MCF 10A (cell line): ENCODE results near the gene ZNF35. TPM values are rescaled to one million over a fixed set of nuclear protein-coding genes. Genes with fewer than 3 reads are reported as not detected.

Source experiments
- BruUV-seq: library from RNA; stranded (reverse); fragments of 400-500 nt; replicated peaks from 2 replicates; lab custom pipeline; 2021; lab: Mats Ljungman, UMichigan
- CTCF ChIA-PET: fragments of 300-600 bp; sonication (Branson Sonifier 250); formaldehyde crosslinking; extraction: SDS; loops from one replicate; lab custom pipeline; 2021; ENCODE audit warnings: antibody characterized with exemption, inconsistent platforms; lab: Yijun Ruan, JAX
- POLR2A ChIA-PET: fragments of 300-600, 350-650 bp; sonication (Branson Sonifier 250); formaldehyde crosslinking; extraction: SDS; loops from one replicate; lab custom pipeline; 2020; ENCODE audit warnings: antibody characterized with exemption, inconsistent platforms; lab: Yijun Ruan, JAX
- DNase-seq: peaks from one replicate; pipeline ENCODE4 v3.0.0-alpha.2; 2018; ENCODE audit not compliant: unreplicated experiment
- H3K27ac Mint-ChIP-seq: one replicate; pipeline ENCODE4 v1.8.0; 2022; ENCODE audit warnings: mild to moderate bottlenecking, low read depth, mixed read lengths; ENCODE audit not compliant: unreplicated experiment
- H3K27me3 Mint-ChIP-seq: one replicate; pipeline ENCODE4 v1.8.0; 2022; ENCODE audit warnings: mixed read lengths; ENCODE audit not compliant: insufficient read depth, unreplicated experiment
- H3K36me3 Mint-ChIP-seq: one replicate; pipeline ENCODE4 v1.8.0; 2022; ENCODE audit warnings: mild to moderate bottlenecking, moderate library complexity, mixed read lengths; ENCODE audit not compliant: insufficient read depth, unreplicated experiment
- H3K4me1 Mint-ChIP-seq: one replicate; pipeline ENCODE4 v1.8.0; 2022; ENCODE audit warnings: mixed read lengths; ENCODE audit not compliant: insufficient read depth, unreplicated experiment
- H3K4me3 Mint-ChIP-seq: one replicate; pipeline ENCODE4 v1.8.0; 2022; ENCODE audit warnings: mild to moderate bottlenecking, moderate library complexity, mixed read lengths; ENCODE audit not compliant: unreplicated experiment
- H3K9me3 Mint-ChIP-seq: one replicate; pipeline ENCODE4 v1.8.0; 2022; ENCODE audit warnings: mixed read lengths; ENCODE audit not compliant: unreplicated experiment
- intact Hi-C: fragments of 100-400 bp; cut with micrococcal nuclease; formaldehyde crosslinking; loops from 2 replicates; pipeline ENCODE4 v1.14.1; 2022
- total RNA-seq: library from RNA; stranded (reverse); gene quantifications from 2 replicates; pipeline ENCODE4 v1.2.3, GENCODE V29; 2022
- TF ChIP-seq, protein P1 (sequence below): fragments of 200-600 bp; IDR thresholded peaks from one replicate; pipeline ENCODE4 v1.8.0; 2022; ENCODE audit warnings: antibody characterized with exemption, mild to moderate bottlenecking; ENCODE audit not compliant: unreplicated experiment

The ZNF35 gene
- total RNA-seq, 1 experiment from 2014 or later = 9.9 TPM

DNA sequence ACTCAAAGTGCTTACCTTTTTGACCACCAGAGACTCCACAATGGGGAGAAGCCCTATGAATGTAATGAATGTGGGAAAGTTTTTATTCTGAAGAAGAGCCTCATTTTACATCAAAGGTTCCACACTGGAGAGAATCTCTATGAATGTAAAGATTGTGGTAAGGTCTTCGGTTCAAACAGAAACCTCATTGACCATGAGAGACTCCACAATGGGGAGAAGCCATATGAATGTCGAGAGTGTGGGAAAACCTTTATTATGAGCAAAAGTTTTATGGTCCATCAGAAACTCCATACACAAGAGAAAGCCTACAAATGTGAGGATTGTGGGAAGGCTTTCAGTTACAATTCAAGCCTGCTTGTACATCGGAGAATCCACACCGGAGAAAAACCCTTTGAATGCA, 5.5 kb upstream of the ZNF35 start:
- no peak overlapping the region for H3K4me3 Mint-ChIP-seq
- no peaks in the 10 kb centered on the region for H3K27me3 Mint-ChIP-seq
- TF ChIP-seq, protein P1, sequence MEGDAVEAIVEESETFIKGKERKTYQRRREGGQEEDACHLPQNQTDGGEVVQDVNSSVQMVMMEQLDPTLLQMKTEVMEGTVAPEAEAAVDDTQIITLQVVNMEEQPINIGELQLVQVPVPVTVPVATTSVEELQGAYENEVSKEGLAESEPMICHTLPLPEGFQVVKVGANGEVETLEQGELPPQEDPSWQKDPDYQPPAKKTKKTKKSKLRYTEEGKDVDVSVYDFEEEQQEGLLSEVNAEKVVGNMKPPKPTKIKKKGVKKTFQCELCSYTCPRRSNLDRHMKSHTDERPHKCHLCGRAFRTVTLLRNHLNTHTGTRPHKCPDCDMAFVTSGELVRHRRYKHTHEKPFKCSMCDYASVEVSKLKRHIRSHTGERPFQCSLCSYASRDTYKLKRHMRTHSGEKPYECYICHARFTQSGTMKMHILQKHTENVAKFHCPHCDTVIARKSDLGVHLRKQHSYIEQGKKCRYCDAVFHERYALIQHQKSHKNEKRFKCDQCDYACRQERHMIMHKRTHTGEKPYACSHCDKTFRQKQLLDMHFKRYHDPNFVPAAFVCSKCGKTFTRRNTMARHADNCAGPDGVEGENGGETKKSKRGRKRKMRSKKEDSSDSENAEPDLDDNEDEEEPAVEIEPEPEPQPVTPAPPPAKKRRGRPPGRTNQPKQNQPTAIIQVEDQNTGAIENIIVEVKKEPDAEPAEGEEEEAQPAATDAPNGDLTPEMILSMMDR = no peak
- no TSS peak for BruUV-seq
- H3K36me3 Mint-ChIP-seq = peaks cover 64% of the 10 kb centered on the region
- H3K27ac Mint-ChIP-seq = no peak overlapping the region
- CTCF ChIA-PET = interaction anchor here (0.6 kb wide), 1 partner anchor 100 kb away, joined by 4 read pairs; no protein-coding TSS in a partner anchor
- POLR2A ChIA-PET = no interaction called here
- intact Hi-C loops = no loop called here
- no peaks in the 10 kb centered on the region for H3K4me1 Mint-ChIP-seq
- H3K9me3 Mint-ChIP-seq = peaks cover 19% of the 10 kb centered on the region
- DNase-seq = no peak

DNA sequence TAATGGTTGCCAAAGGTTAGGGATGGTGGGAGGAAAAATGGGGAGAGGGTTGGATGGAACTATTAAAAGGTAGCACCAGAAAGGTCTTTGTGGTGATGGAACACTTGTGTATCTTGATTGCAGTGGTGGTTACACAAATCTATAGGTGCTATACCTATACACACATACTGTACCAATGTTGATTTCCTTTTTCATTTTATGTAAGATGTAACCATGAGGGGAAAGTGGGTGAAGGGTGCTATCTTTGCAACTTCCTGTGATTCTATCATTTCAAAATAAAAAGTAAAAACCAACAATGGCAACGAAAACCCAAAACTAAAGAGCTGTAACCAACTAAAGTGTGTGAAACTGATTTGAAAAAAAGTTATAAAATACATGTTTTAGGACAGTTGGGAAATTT, 761 bp upstream of the ZNF35 start:
- H3K27ac Mint-ChIP-seq = no peak overlapping the region
- CTCF ChIA-PET = interaction anchor here (0.6 to 0.9 kb wide), 2 partner anchors 22 to 129 kb away, joined by 3 to 4 read pairs; no protein-coding TSS in a partner anchor

GRCh38 chr3:44649709-44650108, 1.2 kb downstream of the ZNF35 start:
- POLR2A ChIA-PET = interaction anchor here (0.6 to 5.7 kb wide), 4 partner anchors 11 to 60 kb away, joined by 3 to 92 read pairs (median 4); partner anchors contain the start of gene ZNF197
- CTCF ChIA-PET = interaction anchor here (0.7 kb wide), 1 partner anchor 11 kb away, joined by 4 read pairs; no protein-coding TSS in a partner anchor
- Mint-ChIP-seq H3K36me3 (peaks cover 42% of the 10 kb centered on the region), H3K27ac (no peak overlapping the region), H3K4me1 (peaks cover 10% of the 10 kb centered on the region), H3K9me3 (no peaks in the 10 kb centered on the region), H3K27me3 (no peaks in the 10 kb centered on the region), H3K4me3 (peak overlapping the region; percentile 91)
- no peak for DNase-seq
- TF ChIP-seq, protein P1 = no peak
- intact Hi-C loops = no loop called here
- no TSS peak for BruUV-seq

More for the DNA sequence above, 761 bp upstream of the ZNF35 start:
- H3K9me3 Mint-ChIP-seq = no peaks in the 10 kb centered on the region
- TF ChIP-seq, protein P1 = no peak
- peaks cover 41% of the 10 kb centered on the region for H3K36me3 Mint-ChIP-seq
- H3K4me3 Mint-ChIP-seq = peak overlapping the region; percentile 91
- no TSS peak for BruUV-seq
- no peak for DNase-seq
- POLR2A ChIA-PET = interaction anchor here (0.6 to 5.7 kb wide), 7 partner anchors 13 to 330 kb away, joined by 3 to 92 read pairs (median 3); partner anchors contain the start of genes EXOSC7, ZDHHC3 and ZNF197
- H3K4me1 Mint-ChIP-seq = peaks cover 10% of the 10 kb centered on the region
- intact Hi-C loops = loop anchor here (1.0 kb wide), 3 partner anchors 22 to 324 kb away; partner anchors contain the start of gene ZNF197
- H3K27me3 Mint-ChIP-seq = no peaks in the 10 kb centered on the region

DNA sequence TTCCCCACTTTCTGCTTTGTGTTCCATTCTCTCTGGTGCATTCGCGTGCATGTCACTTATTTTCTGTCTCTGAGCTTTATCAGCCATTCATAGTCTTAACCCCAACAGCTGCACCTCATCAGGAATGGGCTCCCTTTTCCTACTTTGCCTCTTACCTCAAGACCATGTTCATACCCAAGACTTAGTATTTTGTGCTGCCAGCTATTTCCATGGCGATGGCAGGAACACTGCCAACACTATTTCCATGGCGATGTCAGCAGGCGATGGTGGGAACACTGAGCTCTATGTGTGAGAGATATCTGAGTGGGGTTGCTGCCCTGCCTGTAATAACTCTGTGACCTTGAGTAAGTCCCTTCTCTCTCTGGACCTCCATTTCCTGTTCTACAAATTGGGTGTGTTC, 5.5 kb downstream of the ZNF35 start:
- H3K27me3 Mint-ChIP-seq = no peaks in the 10 kb centered on the region
- intact Hi-C loops = no loop called here
- TF ChIP-seq, protein P1 = no peak
- peaks cover 9% of the 10 kb centered on the region for H3K4me1 Mint-ChIP-seq
- CTCF ChIA-PET = no interaction called here
- DNase-seq = no peak
- H3K36me3 Mint-ChIP-seq = peaks cover 81% of the 10 kb centered on the region
- H3K4me3 Mint-ChIP-seq = no peak overlapping the region
- peaks cover 17% of the 10 kb centered on the region for H3K9me3 Mint-ChIP-seq
- POLR2A ChIA-PET = interaction anchor here (5.7 kb wide), 1 partner anchor 29 kb away, joined by 33 read pairs; the partner anchor contains the start of gene ZNF197
- no peak overlapping the region for H3K27ac Mint-ChIP-seq
- BruUV-seq = no TSS peak
